Smooth muscle cell (in vitro differentiated cells): Measurements from ENCODE around the gene AWAT2. TPM values are rescaled to one million over a fixed set of nuclear protein-coding genes. Genes with fewer than 3 reads are reported as not detected.

Source experiments
- DNase-seq: peaks from one replicate; lab custom pipeline; 2025; ENCODE audit not compliant: unreplicated experiment; lab: John Stamatoyannopoulos, UW
- H2AFZ ChIP-seq: fragments of 200-600 bp; sonication (generic); 2 replicates; pipeline ENCODE4 v1.6.0; 2016; ENCODE audit warnings: antibody characterized with exemption, low read depth, mild to moderate bottlenecking
- H3F3A ChIP-seq: fragments of 200-600 bp; sonication (generic); 2 replicates; pipeline ENCODE4 v1.6.0; 2017; ENCODE audit warnings: antibody characterized with exemption, low read depth
- H3K27ac ChIP-seq: fragments of 200-600 bp; sonication (generic); 2 replicates; pipeline ENCODE4 v1.5.1; 2016; ENCODE audit warnings: low read depth, mild to moderate bottlenecking
- H3K27me3 ChIP-seq: fragments of 200-600 bp; sonication (generic); 2 replicates; pipeline ENCODE4 v1.6.1; 2016; ENCODE audit warnings: low read depth, mild to moderate bottlenecking
- H3K36me3 ChIP-seq: fragments of 200-600 bp; sonication (generic); 2 replicates; pipeline ENCODE4 v1.5.1; 2016; ENCODE audit warnings: low read depth
- H3K4me1 ChIP-seq: fragments of 200-600 bp; sonication (generic); 2 replicates; pipeline ENCODE4 v1.5.1; 2016; ENCODE audit warnings: low read depth
- H3K4me2 ChIP-seq: fragments of 200-600 bp; sonication (generic); 2 replicates; pipeline ENCODE4 v1.6.0; 2016; ENCODE audit warnings: mild to moderate bottlenecking
- H3K4me3 ChIP-seq: fragments of 200-600 bp; sonication (generic); 2 replicates; pipeline ENCODE4 v1.5.1; 2016; ENCODE audit warnings: mild to moderate bottlenecking
- H3K79me2 ChIP-seq: fragments of 200-600 bp; sonication (generic); 2 replicates; pipeline ENCODE4 v1.6.0; 2016; ENCODE audit warnings: low read depth, mild to moderate bottlenecking
- H3K9ac ChIP-seq: fragments of 200-600 bp; sonication (generic); 2 replicates; pipeline ENCODE4 v1.6.0; 2016; ENCODE audit warnings: low read depth
- H3K9me3 ChIP-seq: fragments of 200-600 bp; sonication (generic); replicated peaks from 2 replicates; pipeline ENCODE4 v1.5.1; 2016; ENCODE audit warnings: low read depth
- H4K20me1 ChIP-seq: fragments of 200-600 bp; sonication (generic); 2 replicates; pipeline ENCODE4 v1.6.0; 2016; ENCODE audit warnings: low read depth
- WGBS: methylation state at CpG from one replicate; pipeline ENCODE4 v1.1.7; 2016; ENCODE audit warnings: low lambda C conversion rate; 5-methylcytosine and 5-hydroxymethylcytosine counted together
- polyA plus RNA-seq: library from polyadenylated mRNA; unstranded; fragments of >200 nt; fragmentation: Nextera tagmentation; extraction: Ambion mirVana; gene quantifications from 2 replicates; pipeline ENCODE4 v1.2.1, GENCODE V29; 2016
- total RNA-seq: library from RNA; depleted of rRNA; stranded (reverse); fragments of >200 nt; gene quantifications from 2 replicates; pipeline ENCODE4 v1.2.3, GENCODE V29; 2014
- TF ChIP-seq, protein P1 (sequence below): fragments of 200-600 bp; sonication (generic); IDR thresholded peaks from 2 replicates; pipeline ENCODE4 v1.5.1; 2017; ENCODE audit warnings: borderline replicate concordance, mild to moderate bottlenecking, antibody characterized with exemption; ENCODE audit not compliant: insufficient read depth, poor library complexity, severe bottlenecking

The AWAT2 gene
- total and polyA plus RNA-seq, 2 experiments from 2014 or later, result not detected

DNA sequence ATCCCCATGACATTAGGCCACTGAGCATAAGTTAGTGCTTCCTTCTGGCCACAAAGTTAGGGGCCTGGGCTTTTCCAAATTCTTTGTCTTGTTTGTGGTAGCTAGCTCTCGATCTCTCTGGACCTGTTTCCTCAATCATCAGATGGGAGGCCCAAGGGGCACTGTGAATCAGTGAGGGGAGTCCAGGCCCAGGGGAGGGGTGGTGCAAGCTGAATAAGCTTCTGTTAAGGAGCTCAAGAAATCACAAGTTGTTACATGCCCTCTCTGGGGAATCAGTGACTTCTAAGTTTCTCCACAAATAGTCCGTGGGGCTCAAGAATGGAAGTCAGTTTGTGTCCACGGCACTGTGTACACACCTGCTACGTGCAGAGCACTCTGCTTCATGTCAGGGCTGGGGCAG is 15.1 kb downstream of the AWAT2 start:
- no peak overlapping the region for H2AFZ ChIP-seq
- no peak overlapping the region for H3K4me3 ChIP-seq
- no peak overlapping the region for H3K4me2 ChIP-seq
- no peaks in the 10 kb centered on the region for H3K27me3 ChIP-seq
- TF ChIP-seq, protein P1, sequence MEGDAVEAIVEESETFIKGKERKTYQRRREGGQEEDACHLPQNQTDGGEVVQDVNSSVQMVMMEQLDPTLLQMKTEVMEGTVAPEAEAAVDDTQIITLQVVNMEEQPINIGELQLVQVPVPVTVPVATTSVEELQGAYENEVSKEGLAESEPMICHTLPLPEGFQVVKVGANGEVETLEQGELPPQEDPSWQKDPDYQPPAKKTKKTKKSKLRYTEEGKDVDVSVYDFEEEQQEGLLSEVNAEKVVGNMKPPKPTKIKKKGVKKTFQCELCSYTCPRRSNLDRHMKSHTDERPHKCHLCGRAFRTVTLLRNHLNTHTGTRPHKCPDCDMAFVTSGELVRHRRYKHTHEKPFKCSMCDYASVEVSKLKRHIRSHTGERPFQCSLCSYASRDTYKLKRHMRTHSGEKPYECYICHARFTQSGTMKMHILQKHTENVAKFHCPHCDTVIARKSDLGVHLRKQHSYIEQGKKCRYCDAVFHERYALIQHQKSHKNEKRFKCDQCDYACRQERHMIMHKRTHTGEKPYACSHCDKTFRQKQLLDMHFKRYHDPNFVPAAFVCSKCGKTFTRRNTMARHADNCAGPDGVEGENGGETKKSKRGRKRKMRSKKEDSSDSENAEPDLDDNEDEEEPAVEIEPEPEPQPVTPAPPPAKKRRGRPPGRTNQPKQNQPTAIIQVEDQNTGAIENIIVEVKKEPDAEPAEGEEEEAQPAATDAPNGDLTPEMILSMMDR, result no peak
- no peaks in the 10 kb centered on the region for H3K9me3 ChIP-seq
- no peak overlapping the region for H3K27ac ChIP-seq
- H4K20me1 ChIP-seq, result no peaks in the 10 kb centered on the region
- no peak overlapping the region for H3K9ac ChIP-seq
- no peak for DNase-seq
- H3K36me3 ChIP-seq, result no peaks in the 10 kb centered on the region
- H3K79me2 ChIP-seq, result no peaks in the 10 kb centered on the region
- 73% methylated on average over 4 of the region's 4 CpGs for WGBS
- H3F3A ChIP-seq, result no peaks in the 10 kb centered on the region
- H3K4me1 ChIP-seq, result no peaks in the 10 kb centered on the region

DNA sequence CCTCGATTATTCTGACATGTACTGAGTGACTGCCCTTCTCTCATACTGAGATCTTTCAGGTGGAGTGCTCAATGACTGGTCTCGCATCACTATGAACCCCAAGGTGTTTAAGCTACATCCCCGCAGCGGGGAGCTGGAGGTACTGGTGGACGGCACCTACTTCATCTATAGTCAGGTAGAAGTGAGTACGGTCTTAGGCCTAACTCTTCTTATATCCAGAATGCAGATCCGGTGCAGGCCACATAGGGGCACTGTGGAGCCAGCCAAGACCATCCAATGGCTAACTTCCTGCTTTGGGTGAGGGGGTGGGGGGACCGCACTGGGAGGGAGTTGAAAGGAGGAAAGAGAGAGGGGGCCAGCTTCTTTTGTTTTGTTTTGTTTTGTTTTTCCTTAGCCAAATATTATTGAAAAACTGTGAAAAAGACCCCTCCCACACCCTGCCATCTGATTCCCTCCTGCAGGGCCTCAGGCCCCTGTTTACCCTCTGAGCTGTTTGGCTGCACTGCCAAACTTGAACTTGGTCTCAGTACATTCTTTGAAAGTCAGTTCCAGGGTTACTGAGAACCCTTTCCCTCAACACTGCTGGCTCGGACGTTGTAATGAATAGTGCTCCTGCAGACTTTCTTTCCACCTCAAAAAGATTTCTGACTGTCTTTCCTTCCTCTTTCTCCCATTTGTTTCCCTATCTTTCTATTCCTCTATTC is 16.2 kb downstream of the AWAT2 start:
- Histone ChIP-seq H3K9ac (no peak overlapping the region), H3K27ac (no peak overlapping the region), H3K36me3 (no peaks in the 10 kb centered on the region), H3F3A (no peaks in the 10 kb centered on the region), H2AFZ (no peak overlapping the region), H3K4me2 (no peak overlapping the region), H4K20me1 (no peaks in the 10 kb centered on the region), H3K4me3 (no peak overlapping the region), H3K27me3 (no peaks in the 10 kb centered on the region), H3K4me1 (no peaks in the 10 kb centered on the region), H3K79me2 (no peaks in the 10 kb centered on the region), H3K9me3 (no peaks in the 10 kb centered on the region)
- TF ChIP-seq, protein P1, result peak; percentile 49
- 63% methylated on average over 10 of the region's 10 CpGs for WGBS
- DNase-seq, result no peak

DNA sequence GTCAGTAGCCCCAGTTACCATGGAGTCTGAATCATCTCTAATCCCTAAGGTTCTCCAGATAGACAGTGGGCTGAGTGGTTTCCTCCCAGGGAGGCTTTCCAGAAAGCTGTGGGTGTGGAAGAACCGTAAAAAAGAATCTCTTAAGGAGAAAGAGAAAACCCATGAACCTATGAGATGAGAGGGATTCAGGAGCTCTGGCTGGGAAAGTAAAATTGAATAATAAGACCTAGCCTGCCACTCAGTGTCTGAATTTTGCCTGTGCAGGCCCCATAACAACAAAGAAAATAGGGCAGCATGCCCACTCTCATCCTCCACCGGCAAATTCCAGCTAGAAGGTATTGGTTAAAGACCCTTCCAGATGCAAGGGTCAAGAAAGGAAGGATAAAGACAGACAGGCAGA is 16.9 kb downstream of the AWAT2 start:
- DNase-seq, result no peak
- TF ChIP-seq, protein P1, result no peak

DNA sequence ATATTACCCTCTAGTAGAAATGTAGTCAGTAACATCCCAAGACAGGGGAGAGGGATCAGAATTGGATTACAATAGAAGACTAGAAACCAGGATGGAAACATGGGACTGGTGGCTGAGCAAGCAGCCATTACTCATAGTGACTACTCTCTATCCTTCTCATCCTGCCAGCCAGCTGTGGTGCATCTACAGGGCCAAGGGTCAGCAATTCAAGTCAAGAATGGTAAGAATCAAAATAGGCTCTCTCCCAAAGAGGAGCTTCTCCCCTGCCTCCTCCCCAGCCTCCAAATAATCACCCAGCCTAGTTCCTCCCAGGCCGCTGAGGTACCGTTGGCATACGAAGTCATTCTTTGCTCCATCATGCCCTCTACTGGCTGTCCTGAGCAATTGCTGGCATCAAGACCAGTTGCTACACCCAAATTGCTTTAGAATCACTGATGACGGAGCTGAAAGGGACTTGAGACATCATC is 19.4 kb downstream of the AWAT2 start:
- no peaks in the 10 kb centered on the region for H3K36me3 ChIP-seq
- H3K9me3 ChIP-seq, result no peaks in the 10 kb centered on the region
- no peaks in the 10 kb centered on the region for H3K27me3 ChIP-seq
- no peaks in the 10 kb centered on the region for H3F3A ChIP-seq
- H3K4me2 ChIP-seq, result no peak overlapping the region
- H3K4me1 ChIP-seq, result no peaks in the 10 kb centered on the region
- H3K9ac ChIP-seq, result no peak overlapping the region
- H3K4me3 ChIP-seq, result no peak overlapping the region
- H2AFZ ChIP-seq, result no peak overlapping the region
- no peak overlapping the region for H3K27ac ChIP-seq
- WGBS, result 18% methylated on average over 4 of the region's 4 CpGs
- no peaks in the 10 kb centered on the region for H3K79me2 ChIP-seq
- H4K20me1 ChIP-seq, result no peaks in the 10 kb centered on the region
- DNase-seq, result no peak
- TF ChIP-seq, protein P1, result peak; percentile 71

More for the DNA sequence above, 16.9 kb downstream of the AWAT2 start:
- H3K4me2 ChIP-seq, result no peak overlapping the region
- no peaks in the 10 kb centered on the region for H3K4me1 ChIP-seq
- 64% methylated on average over 2 of the region's 2 CpGs for WGBS
- no peak overlapping the region for H3K4me3 ChIP-seq
- H3K79me2 ChIP-seq, result no peaks in the 10 kb centered on the region
- no peaks in the 10 kb centered on the region for H3K36me3 ChIP-seq
- no peaks in the 10 kb centered on the region for H3K9me3 ChIP-seq
- H3K27me3 ChIP-seq, result no peaks in the 10 kb centered on the region
- H4K20me1 ChIP-seq, result no peaks in the 10 kb centered on the region
- no peak overlapping the region for H3K27ac ChIP-seq
- no peak overlapping the region for H2AFZ ChIP-seq
- H3F3A ChIP-seq, result no peaks in the 10 kb centered on the region
- H3K9ac ChIP-seq, result no peak overlapping the region
